SK-N-SH (cell line): ENCODE measurements around the gene STXBP1. TPM values are rescaled to one million over a fixed set of nuclear protein-coding genes. Genes with fewer than 3 reads are reported as not detected.

Experiments used
- CTCF ChIA-PET: fragments of 300-600, 350-600 bp; formaldehyde crosslinking; extraction: SDS; loops from one replicate; lab custom pipeline; 2021; lab: Yijun Ruan, JAX
- POLR2A ChIA-PET: fragments of 350-600 bp; sonication (Branson Sonifier 250); formaldehyde crosslinking; extraction: SDS; loops from one replicate; lab custom pipeline; 2020; ENCODE audit warnings: antibody characterized with exemption, inconsistent platforms; lab: Yijun Ruan, JAX
- DNase-seq: peaks from one replicate; pipeline ENCODE4 v3.0.0; 2012
- H2AFZ ChIP-seq: fragments of 200-600 bp; sonication (generic); 2 replicates; pipeline ENCODE4 v1.8.1; 2016; ENCODE audit warnings: antibody characterized with exemption, mild to moderate bottlenecking, low read depth
- H3F3A ChIP-seq: fragments of 200-600 bp; sonication (generic); replicated peaks from 2 replicates; pipeline ENCODE3; 2016; ENCODE audit warnings: antibody characterized with exemption, mild to moderate bottlenecking; ENCODE audit not compliant: insufficient read depth
- H3K27ac ChIP-seq, 2 experiments: fragments of 200-500 bp in 1 of 2; fragments of 200-600 bp in 1 of 2; sonication (Bioruptor generic) in 1 of 2; sonication (generic), shearing (Covaris generic) in 1 of 2; 2 replicates each; pipeline versions ENCODE4 v1.5.1 to v1.6.1; 2014 to 2016; ENCODE audit warnings: low read depth in 2 of 2, inconsistent platforms in 1 of 2, low read length in 1 of 2, mild to moderate bottlenecking in 1 of 2, mixed read lengths in 1 of 2
- H3K27me3 ChIP-seq: fragments of 200-600 bp; sonication (generic), shearing (Covaris generic); 2 replicates; pipeline ENCODE4 v1.6.1; 2016; ENCODE audit warnings: mixed run types; ENCODE audit not compliant: insufficient read depth
- H3K36me3 ChIP-seq, 2 experiments: fragments of 200-500 bp in 1 of 2; fragments of 200-600 bp in 1 of 2; sonication (Bioruptor generic) in 1 of 2; sonication (generic) in 1 of 2; replicated peaks in 1 of 2; 2 replicates each; pipeline versions ENCODE3 to v1.5.1; 2014 to 2016; ENCODE audit warnings: low read length in 1 of 2, mild to moderate bottlenecking in 1 of 2; ENCODE audit not compliant: insufficient read depth in 2 of 2, control insufficient read depth in 1 of 2
- H3K4me1 ChIP-seq, 2 experiments: fragments of 200-500 bp in 1 of 2; fragments of 200-600 bp in 1 of 2; sonication (Bioruptor generic) in 1 of 2; sonication (generic), shearing (Covaris generic) in 1 of 2; 2 replicates each; pipeline versions ENCODE4 v1.5.1 to v1.6.1; 2014 to 2016; ENCODE audit warnings: low read depth in 1 of 2, low read length in 1 of 2, mixed run types in 1 of 2; ENCODE audit not compliant: insufficient read depth in 2 of 2, control insufficient read depth in 1 of 2
- H3K4me2 ChIP-seq: fragments of 200-600 bp; sonication (generic), shearing (Covaris generic); 2 replicates; pipeline ENCODE4 v1.6.1; 2017; ENCODE audit warnings: mixed run types
- H3K4me3 ChIP-seq, 2 experiments: fragments of 200-500 bp in 1 of 2; fragments of 200-600 bp in 1 of 2; sonication (Bioruptor generic) in 1 of 2; sonication (generic), shearing (Covaris generic) in 1 of 2; 2 replicates each; pipeline versions ENCODE4 v1.5.1 to v1.8.1; 2014 to 2016; ENCODE audit warnings: low read depth in 2 of 2, inconsistent platforms in 1 of 2, low read length in 1 of 2, mild to moderate bottlenecking in 1 of 2, mixed read lengths in 1 of 2, moderate library complexity in 1 of 2
- H3K79me2 ChIP-seq: fragments of 200-600 bp; sonication (generic); 2 replicates; pipeline ENCODE4 v1.8.1; 2017; ENCODE audit warnings: mild to moderate bottlenecking; ENCODE audit not compliant: insufficient read depth
- H3K9ac ChIP-seq: fragments of 200-600 bp; sonication (generic); 2 replicates; pipeline ENCODE4 v1.6.1; 2017; ENCODE audit warnings: mixed run types
- H3K9me2 ChIP-seq: fragments of 200-600 bp; sonication (generic); 2 replicates; pipeline ENCODE4 v1.6.1; 2017; ENCODE audit warnings: mixed run types
- H3K9me3 ChIP-seq: fragments of 200-600 bp; sonication (generic); 2 replicates; pipeline ENCODE4 v1.6.1; 2017; ENCODE audit warnings: mixed run types, mild to moderate bottlenecking, moderate library complexity
- H4K20me1 ChIP-seq: fragments of 200-600 bp; sonication (generic); 2 replicates; pipeline ENCODE4 v1.6.1; 2017; ENCODE audit warnings: mild to moderate bottlenecking, mixed run types; ENCODE audit not compliant: insufficient read depth
- CHD2 ChIP-seq: fragments of 150-350 bp; IDR thresholded peaks from 2 replicates; pipeline ENCODE4 v1.6.1; 2018; ENCODE audit warnings: low read length; ENCODE audit not compliant: partially characterized antibody
- ELF1 ChIP-seq: IDR thresholded peaks from 2 replicates; pipeline ENCODE4 v1.4.0; 2012
- EP300 ChIP-seq, 2 experiments: IDR thresholded peaks; 2 replicates each; pipeline versions ENCODE4 v1.4.0 to v1.6.1; 2012; ENCODE audit warnings: borderline replicate concordance in 1 of 2, low read depth in 1 of 2, low read length in 1 of 2
- EZH2phosphoT487 ChIP-seq: fragments of 200-600 bp; sonication (generic); IDR thresholded peaks from 2 replicates; pipeline ENCODE4 v1.6.1; 2017; ENCODE audit warnings: low read depth, mixed run types, mild to moderate bottlenecking, antibody characterized with exemption, moderate library complexity, borderline replicate concordance
- FOXJ3 ChIP-seq: sonication (generic); formaldehyde crosslinking; IDR thresholded peaks from 2 replicates; pipeline ENCODE4 v1.5.1; 2020; ENCODE audit warnings: mild to moderate bottlenecking, missing genetic modification reagents
- FOXM1 ChIP-seq: IDR thresholded peaks from 2 replicates; pipeline ENCODE4 v1.4.0; 2012; ENCODE audit warnings: low read depth, mild to moderate bottlenecking
- GABPA ChIP-seq: IDR thresholded peaks from 2 replicates; pipeline ENCODE4 v1.4.0; 2012; ENCODE audit warnings: low read depth, mild to moderate bottlenecking
- MXI1 ChIP-seq: IDR thresholded peaks from 2 replicates; pipeline ENCODE4 v1.6.1; 2012; ENCODE audit warnings: mild to moderate bottlenecking, low read depth, low read length, improper control_type of control experiment
- NFIC ChIP-seq: IDR thresholded peaks from 2 replicates; pipeline ENCODE4 v1.4.0; 2012; ENCODE audit warnings: borderline replicate concordance
- RAD21 ChIP-seq: IDR thresholded peaks from 2 replicates; pipeline ENCODE4 v1.6.1; 2012; ENCODE audit warnings: mild to moderate bottlenecking, low read length
- RCOR1 ChIP-seq: fragments of 150-350 bp; IDR thresholded peaks from 2 replicates; pipeline ENCODE4 v1.6.1; 2017; ENCODE audit warnings: antibody characterized with exemption, low read length
- RFX5 ChIP-seq: IDR thresholded peaks from 2 replicates; pipeline ENCODE4 v1.6.1; 2012; ENCODE audit warnings: mild to moderate bottlenecking, improper control_type of control experiment, low read length
- SMC3 ChIP-seq: IDR thresholded peaks from 2 replicates; pipeline ENCODE4 v1.6.1; 2012; ENCODE audit warnings: low read depth, low read length, improper control_type of control experiment
- TCF12 ChIP-seq: IDR thresholded peaks from 2 replicates; pipeline ENCODE4 v1.4.0; 2012
- TEAD4 ChIP-seq: IDR thresholded peaks from 2 replicates; pipeline ENCODE4 v1.4.0; 2012; ENCODE audit warnings: mild to moderate bottlenecking, borderline replicate concordance; ENCODE audit not compliant: insufficient read depth
- YY1 ChIP-seq: IDR thresholded peaks from 2 replicates; pipeline ENCODE4 v1.4.0; 2012; ENCODE audit warnings: low read depth, mild to moderate bottlenecking
- WGBS: methylation state at CpG from one replicate; pipeline ENCODE4 v1.1.6; 2017; ENCODE audit warnings: low lambda C conversion rate; 5-methylcytosine and 5-hydroxymethylcytosine counted together
- polyA plus RNA-seq, 3 experiments: library from polyadenylated mRNA; depleted of rRNA; stranded (reverse); fragments of >200 nt; gene quantifications; 2 replicates each; pipeline ENCODE4 v1.2.3, GENCODE V29; 2012
- TF ChIP-seq, protein P1 (sequence below): IDR thresholded peaks from 2 replicates; pipeline ENCODE4 v1.4.0; 2012; ENCODE audit warnings: low read depth, borderline replicate concordance
- TF ChIP-seq, protein P2 (sequence below): fragments of 150-350 bp; IDR thresholded peaks from 2 replicates; pipeline ENCODE4 v1.6.1; 2016; ENCODE audit warnings: mild to moderate bottlenecking, low read depth, low read length
- TF ChIP-seq, protein P3 (sequence below): IDR thresholded peaks from 2 replicates; pipeline ENCODE4; 2012
- TF ChIP-seq, protein P4 (sequence below): fragments of 200-600 bp; sonication (generic); IDR thresholded peaks from 2 replicates; pipeline ENCODE4 v1.6.1; 2017; ENCODE audit warnings: antibody characterized with exemption, mild to moderate bottlenecking, moderate library complexity

The STXBP1 gene
- polyA plus RNA-seq, 1 of the 3 experiments (the other 2 are of a cell fraction) = 44.3 TPM

GRCh38 chr9:127637322-127637847, 25.3 kb downstream of the STXBP1 start:
- no peak overlapping the region for H3K4me3 ChIP-seq
- no peak overlapping the region for H3K27ac ChIP-seq
- no peak for TF ChIP-seq SMC3
- peak; percentile 42; the same call in 1 of the 2 replicates for TF ChIP-seq NFIC
- H3K4me1 ChIP-seq = peaks cover 6 to 12% of the 10 kb centered on the region in 2 experiments; a peak in 2 of 4 replicates
- no peak overlapping the region for H3K9ac ChIP-seq
- whole genome bisulfite sequencing = 54% methylated on average over 11 of the region's 11 CpGs
- no peaks in the 10 kb centered on the region for H3K9me2 ChIP-seq
- peak overlapping the region; percentile 6; the same call in 1 of the 2 replicates for H3K4me2 ChIP-seq
- H3F3A ChIP-seq = peaks cover 5% of the 10 kb centered on the region
- H3K36me3 ChIP-seq = no peaks in the 10 kb centered on the region
- no peaks in the 10 kb centered on the region for H3K27me3 ChIP-seq
- CTCF ChIA-PET = interaction anchor here (0.9 to 1.1 kb wide), 2 partner anchors 13 to 97 kb away, joined by 3 read pairs; partner anchors contain the start of gene TOR2A
- peaks cover 12% of the 10 kb centered on the region; the same call in 1 of the 2 replicates for H3K79me2 ChIP-seq
- POLR2A ChIA-PET = no interaction called here
- no peak for DNase-seq
- peaks cover 5% of the 10 kb centered on the region; the same call in 1 of the 2 replicates for H4K20me1 ChIP-seq
- H3K9me3 ChIP-seq = no peaks in the 10 kb centered on the region
- H2AFZ ChIP-seq = no peak overlapping the region

GRCh38 chr9:127640908-127641545, 28.9 kb downstream of the STXBP1 start:
- no peak overlapping the region for H3K27ac ChIP-seq
- no peaks in the 10 kb centered on the region for H3K27me3 ChIP-seq
- CTCF ChIA-PET = interaction anchor here (0.7 to 2.0 kb wide), 5 partner anchors 11 to 25 kb away, joined by 3 to 9 read pairs (median 6); no protein-coding TSS in a partner anchor
- over 99% methylated on average over 5 of the region's 5 CpGs for WGBS
- DNase-seq = no peak
- H3F3A ChIP-seq = no peaks in the 10 kb centered on the region
- POLR2A ChIA-PET = no interaction called here
- H3K9ac ChIP-seq = no peak overlapping the region
- H3K9me2 ChIP-seq = no peaks in the 10 kb centered on the region
- H3K4me1 ChIP-seq = peaks cover 5 to 9% of the 10 kb centered on the region in 2 experiments; a peak in 1 of 4 replicates
- no peaks in the 10 kb centered on the region for H3K9me3 ChIP-seq
- H3K4me3 ChIP-seq = no peak overlapping the region
- 0 out of 2 replicates have a peak, but pooled peaks cover 5% of the 10 kb centered on the region for H4K20me1 ChIP-seq
- TF ChIP-seq FOXJ3 (CRISPR knock-in tag) (no peak), RCOR1 (no peak), CHD2 (no peak), ELF1 (no peak), MXI1 (no peak), RFX5 (no peak), GABPA (no peak), NFIC (no peak), SMC3 (no peak), EZH2phosphoT487 (no peak), TEAD4 (no peak), RAD21 (no peak), FOXM1 (no peak), EP300 (IDR thresholded peaks at IDR 0.05; ENCODE audit: borderline replicate concordance in 1 of 2, low read depth in 1 of 2, low read length in 1 of 2) (no peak), YY1 (no peak), TCF12 (no peak)
- TF ChIP-seq, protein P1, sequence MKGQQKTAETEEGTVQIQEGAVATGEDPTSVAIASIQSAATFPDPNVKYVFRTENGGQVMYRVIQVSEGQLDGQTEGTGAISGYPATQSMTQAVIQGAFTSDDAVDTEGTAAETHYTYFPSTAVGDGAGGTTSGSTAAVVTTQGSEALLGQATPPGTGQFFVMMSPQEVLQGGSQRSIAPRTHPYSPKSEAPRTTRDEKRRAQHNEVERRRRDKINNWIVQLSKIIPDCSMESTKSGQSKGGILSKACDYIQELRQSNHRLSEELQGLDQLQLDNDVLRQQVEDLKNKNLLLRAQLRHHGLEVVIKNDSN = no peak
- TF ChIP-seq, protein P2, sequence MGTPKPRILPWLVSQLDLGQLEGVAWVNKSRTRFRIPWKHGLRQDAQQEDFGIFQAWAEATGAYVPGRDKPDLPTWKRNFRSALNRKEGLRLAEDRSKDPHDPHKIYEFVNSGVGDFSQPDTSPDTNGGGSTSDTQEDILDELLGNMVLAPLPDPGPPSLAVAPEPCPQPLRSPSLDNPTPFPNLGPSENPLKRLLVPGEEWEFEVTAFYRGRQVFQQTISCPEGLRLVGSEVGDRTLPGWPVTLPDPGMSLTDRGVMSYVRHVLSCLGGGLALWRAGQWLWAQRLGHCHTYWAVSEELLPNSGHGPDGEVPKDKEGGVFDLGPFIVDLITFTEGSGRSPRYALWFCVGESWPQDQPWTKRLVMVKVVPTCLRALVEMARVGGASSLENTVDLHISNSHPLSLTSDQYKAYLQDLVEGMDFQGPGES = no peak
- TF ChIP-seq, protein P3, sequence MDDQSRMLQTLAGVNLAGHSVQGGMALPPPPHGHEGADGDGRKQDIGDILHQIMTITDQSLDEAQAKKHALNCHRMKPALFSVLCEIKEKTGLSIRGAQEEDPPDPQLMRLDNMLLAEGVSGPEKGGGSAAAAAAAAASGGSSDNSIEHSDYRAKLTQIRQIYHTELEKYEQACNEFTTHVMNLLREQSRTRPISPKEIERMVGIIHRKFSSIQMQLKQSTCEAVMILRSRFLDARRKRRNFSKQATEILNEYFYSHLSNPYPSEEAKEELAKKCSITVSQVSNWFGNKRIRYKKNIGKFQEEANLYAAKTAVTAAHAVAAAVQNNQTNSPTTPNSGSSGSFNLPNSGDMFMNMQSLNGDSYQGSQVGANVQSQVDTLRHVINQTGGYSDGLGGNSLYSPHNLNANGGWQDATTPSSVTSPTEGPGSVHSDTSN = no peak
- TF ChIP-seq, protein P4, sequence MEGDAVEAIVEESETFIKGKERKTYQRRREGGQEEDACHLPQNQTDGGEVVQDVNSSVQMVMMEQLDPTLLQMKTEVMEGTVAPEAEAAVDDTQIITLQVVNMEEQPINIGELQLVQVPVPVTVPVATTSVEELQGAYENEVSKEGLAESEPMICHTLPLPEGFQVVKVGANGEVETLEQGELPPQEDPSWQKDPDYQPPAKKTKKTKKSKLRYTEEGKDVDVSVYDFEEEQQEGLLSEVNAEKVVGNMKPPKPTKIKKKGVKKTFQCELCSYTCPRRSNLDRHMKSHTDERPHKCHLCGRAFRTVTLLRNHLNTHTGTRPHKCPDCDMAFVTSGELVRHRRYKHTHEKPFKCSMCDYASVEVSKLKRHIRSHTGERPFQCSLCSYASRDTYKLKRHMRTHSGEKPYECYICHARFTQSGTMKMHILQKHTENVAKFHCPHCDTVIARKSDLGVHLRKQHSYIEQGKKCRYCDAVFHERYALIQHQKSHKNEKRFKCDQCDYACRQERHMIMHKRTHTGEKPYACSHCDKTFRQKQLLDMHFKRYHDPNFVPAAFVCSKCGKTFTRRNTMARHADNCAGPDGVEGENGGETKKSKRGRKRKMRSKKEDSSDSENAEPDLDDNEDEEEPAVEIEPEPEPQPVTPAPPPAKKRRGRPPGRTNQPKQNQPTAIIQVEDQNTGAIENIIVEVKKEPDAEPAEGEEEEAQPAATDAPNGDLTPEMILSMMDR = no peak
- H3K4me2 ChIP-seq = no peak overlapping the region
- H2AFZ ChIP-seq = no peak overlapping the region
- peaks cover 10% of the 10 kb centered on the region; the same call in 1 of the 2 replicates for H3K79me2 ChIP-seq
- H3K36me3 ChIP-seq = no peaks in the 10 kb centered on the region
